Mesendoderm (in vitro differentiated cells): ENCODE data around the gene BTK. TPM values are rescaled to one million over a fixed set of nuclear protein-coding genes. Genes with fewer than 3 reads are reported as not detected.

Experiments
- DNase-seq: peaks from one replicate; pipeline ENCODE4 v3.0.0; 2013
- H2AK5ac ChIP-seq: 2 replicates; pipeline ENCODE4 v1.6.1; 2013; ENCODE audit warnings: low read length, inconsistent platforms
- H2BK120ac ChIP-seq: 2 replicates; pipeline ENCODE4 v1.6.1; 2013; ENCODE audit warnings: low read depth, mild to moderate bottlenecking, low read length, moderate library complexity, mixed read lengths
- H2BK15ac ChIP-seq: replicated peaks from 2 replicates; pipeline ENCODE4 v1.6.1; 2013; ENCODE audit warnings: low read depth, mild to moderate bottlenecking, moderate library complexity
- H2BK5ac ChIP-seq: 2 replicates; pipeline ENCODE4 v1.6.1; 2013; ENCODE audit warnings: low read length, inconsistent platforms
- H3K18ac ChIP-seq: 2 replicates; pipeline ENCODE4 v1.6.1; 2013; ENCODE audit warnings: mild to moderate bottlenecking, low read length, mixed read lengths
- H3K23ac ChIP-seq: one replicate; pipeline ENCODE4 v1.6.1; 2013; ENCODE audit warnings: low read length
- H3K27ac ChIP-seq: 2 replicates; pipeline ENCODE4 v1.5.1; 2013; ENCODE audit warnings: low read depth, mild to moderate bottlenecking, inconsistent platforms, low read length, moderate library complexity
- H3K27me3 ChIP-seq: 2 replicates; pipeline ENCODE4 v1.6.1; 2013; ENCODE audit warnings: low read length, control low read depth, mild to moderate bottlenecking, inconsistent platforms; ENCODE audit not compliant: insufficient read depth, poor library complexity
- H3K36me3 ChIP-seq: 2 replicates; pipeline ENCODE4 v1.6.1; 2013; ENCODE audit warnings: low read length, inconsistent platforms; ENCODE audit not compliant: control insufficient read depth, insufficient read depth
- H3K4ac ChIP-seq: one replicate; pipeline ENCODE4 v1.6.1; 2013; ENCODE audit warnings: low read depth, mild to moderate bottlenecking, low read length, moderate library complexity
- H3K4me1 ChIP-seq: 2 replicates; pipeline ENCODE4 v1.6.1; 2013; ENCODE audit warnings: low read depth, low read length, inconsistent platforms; ENCODE audit not compliant: control insufficient read depth
- H3K4me2 ChIP-seq: 2 replicates; pipeline ENCODE4 v1.6.1; 2013; ENCODE audit warnings: low read length
- H3K4me3 ChIP-seq: 2 replicates; pipeline ENCODE4 v1.5.1; 2013; ENCODE audit warnings: mild to moderate bottlenecking, low read length
- H3K56ac ChIP-seq: one replicate; pipeline ENCODE4 v1.6.1; 2013; ENCODE audit warnings: low read length
- H3K79me1 ChIP-seq: 2 replicates; pipeline ENCODE4 v1.6.1; 2013; ENCODE audit warnings: low read length, inconsistent platforms
- H3K79me2 ChIP-seq: 2 replicates; pipeline ENCODE4 v1.6.1; 2013; ENCODE audit warnings: mild to moderate bottlenecking, low read length; ENCODE audit not compliant: control insufficient read depth, insufficient read depth
- H3K9ac ChIP-seq: 2 replicates; pipeline ENCODE4 v1.6.1; 2013; ENCODE audit warnings: low read length, inconsistent platforms
- H4K5ac ChIP-seq: one replicate; pipeline ENCODE4 v1.6.1; 2013; ENCODE audit warnings: low read length
- H4K8ac ChIP-seq: one replicate; pipeline ENCODE4 v1.6.1; 2013; ENCODE audit warnings: low read depth, mild to moderate bottlenecking, control low read depth, low read length, moderate library complexity
- WGBS: extraction: QIAGEN DNeasy Blood & Tissue Kit; methylation state at CpG from one replicate; pipeline ENCODE4 v1.1.7; 2013; ENCODE audit warnings: low lambda C conversion rate, missing lambda C conversion rate; ENCODE audit not compliant: insufficient coverage; ENCODE audit errors: extremely low coverage; 5-methylcytosine and 5-hydroxymethylcytosine counted together
- polyA plus RNA-seq, 2 experiments: library from polyadenylated mRNA; stranded (reverse); fragments of 200-250 nt; gene quantifications; one replicate each; pipeline ENCODE4 v1.2.3, GENCODE V29; 2013

Gene BTK
- polyA plus RNA-seq (2013, experiment 1 of 2) = 0.08 TPM
- polyA plus RNA-seq (2013, experiment 2 of 2) = 0.13 TPM

GRCh38 chrX:101385795-101386541 is at the start of gene BTK:
Gene BTK (minus strand): TSS chrX:101386191. CDS start chrX:101375284, 10,907 bp downstream.
- Histone ChIP-seq H3K56ac (peak within 1 kb of the TSS; percentile 56), H3K4me2 (no peak within 1 kb of the TSS), H4K5ac (no peak within 1 kb of the TSS), H3K27ac (no peak within 1 kb of the TSS), H3K79me2 (no peaks in the 10 kb centered on the region), H3K4me3 (no peak within 1 kb of the TSS), H2BK15ac (no peak within 1 kb of the TSS), H2BK5ac (no peak within 1 kb of the TSS), H3K79me1 (no peaks in the 10 kb centered on the region), H3K18ac (no peak within 1 kb of the TSS), H3K36me3 (no peaks in the 10 kb centered on the region), H3K4me1 (no peaks in the 10 kb centered on the region), H4K8ac (no peak within 1 kb of the TSS), H3K4ac (no peak within 1 kb of the TSS), H3K9ac (no peak within 1 kb of the TSS), H2AK5ac (no peak within 1 kb of the TSS), H2BK120ac (no peak within 1 kb of the TSS), H3K27me3 (no peaks in the 10 kb centered on the region), H3K23ac (no peak within 1 kb of the TSS)
- DNase-seq = peak; percentile 22
- WGBS = no CpG with 5 or more reads among the region's 9 CpGs

DNA sequence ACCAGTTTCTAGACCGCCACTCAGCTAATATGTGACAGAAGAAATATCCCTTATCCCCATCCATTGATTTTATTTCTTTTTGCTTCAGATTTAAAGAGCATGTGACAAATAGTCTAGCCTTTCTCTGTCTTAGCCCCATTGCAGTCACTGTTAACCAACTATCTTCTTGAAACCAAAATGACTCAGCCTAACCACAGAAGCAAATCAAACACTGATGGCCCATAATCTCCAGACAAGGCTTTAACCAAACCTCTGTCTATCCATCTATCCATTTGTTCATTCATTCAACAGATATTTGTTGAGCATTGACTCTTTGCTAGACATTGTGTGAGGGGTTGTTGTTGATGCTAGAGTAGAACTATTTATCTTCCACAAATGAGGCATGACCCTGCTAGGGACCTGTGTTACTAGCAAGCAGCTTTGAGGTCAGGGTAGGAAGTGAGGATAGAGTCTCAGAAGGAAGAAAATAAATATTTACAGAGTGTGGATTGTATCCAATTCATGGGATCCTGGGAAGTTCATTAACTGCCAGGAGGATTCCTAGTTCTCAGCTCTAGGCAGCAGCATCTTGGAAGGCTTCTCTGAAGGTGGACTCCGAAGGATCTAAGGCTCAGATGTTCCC is 44.6 kb upstream of the BTK start:
- Histone ChIP-seq H2BK120ac (no peak overlapping the region), H2BK15ac (no peak overlapping the region), H3K4me3 (no peak overlapping the region), H3K9ac (no peak overlapping the region), H3K27me3 (no peaks in the 10 kb centered on the region), H3K18ac (no peak overlapping the region), H3K4ac (no peak overlapping the region), H2AK5ac (no peak overlapping the region), H3K36me3 (no peaks in the 10 kb centered on the region), H3K79me1 (no peaks in the 10 kb centered on the region), H3K4me2 (no peak overlapping the region), H3K4me1 (no peaks in the 10 kb centered on the region), H3K27ac (no peak overlapping the region), H3K23ac (no peak overlapping the region), H4K5ac (no peak overlapping the region), H2BK5ac (no peak overlapping the region), H3K79me2 (no peaks in the 10 kb centered on the region), H3K56ac (no peak overlapping the region), H4K8ac (no peak overlapping the region)
- WGBS = no CpG with 5 or more reads among the region's 2 CpGs
- DNase-seq = no peak

GRCh38 chrX:101429934-101430333 is 43.9 kb upstream of the BTK start:
- Histone ChIP-seq H4K5ac (no peak overlapping the region), H3K18ac (no peak overlapping the region), H2BK5ac (no peak overlapping the region), H3K27me3 (no peaks in the 10 kb centered on the region), H3K79me1 (no peaks in the 10 kb centered on the region), H3K79me2 (no peaks in the 10 kb centered on the region), H3K36me3 (no peaks in the 10 kb centered on the region), H2BK15ac (no peak overlapping the region), H3K9ac (no peak overlapping the region), H3K23ac (no peak overlapping the region), H2BK120ac (no peak overlapping the region), H3K4ac (no peak overlapping the region), H3K4me1 (no peaks in the 10 kb centered on the region), H3K27ac (no peak overlapping the region), H3K4me2 (no peak overlapping the region), H3K56ac (no peak overlapping the region), H4K8ac (no peak overlapping the region), H2AK5ac (no peak overlapping the region), H3K4me3 (no peak overlapping the region)
- no peak for DNase-seq
- WGBS = no CpG with 5 or more reads among the region's 1 CpG

DNA sequence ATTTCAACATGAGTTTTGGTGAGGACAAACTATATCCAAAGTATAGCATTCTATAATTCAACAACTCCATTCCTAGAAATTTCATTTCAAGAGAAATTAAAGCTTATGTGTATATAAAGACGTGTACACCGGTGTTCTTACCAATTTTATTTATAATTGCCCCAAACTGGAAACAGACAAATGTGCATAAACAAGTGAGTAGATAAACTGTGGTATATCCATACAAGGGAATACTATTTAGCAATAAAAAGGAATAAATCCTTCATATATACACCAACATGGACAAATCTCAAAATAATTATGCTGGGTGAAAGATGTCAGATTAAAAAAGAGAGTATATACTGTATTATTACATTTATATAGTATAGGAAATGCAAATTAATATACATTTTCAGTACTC is 42.0 kb upstream of the BTK start:
- Histone ChIP-seq H3K27me3 (no peaks in the 10 kb centered on the region), H3K79me1 (no peaks in the 10 kb centered on the region), H3K79me2 (no peaks in the 10 kb centered on the region), H2BK120ac (no peak overlapping the region), H4K5ac (no peak overlapping the region), H3K4me1 (no peaks in the 10 kb centered on the region), H3K4me3 (no peak overlapping the region), H3K27ac (no peak overlapping the region), H3K56ac (no peak overlapping the region), H3K9ac (no peak overlapping the region), H2BK5ac (no peak overlapping the region), H3K18ac (no peak overlapping the region), H2BK15ac (no peak overlapping the region), H2AK5ac (no peak overlapping the region), H3K4me2 (no peak overlapping the region), H3K36me3 (no peaks in the 10 kb centered on the region), H3K4ac (no peak overlapping the region), H4K8ac (no peak overlapping the region), H3K23ac (no peak overlapping the region)
- WGBS = no CpG with 5 or more reads among the region's 2 CpGs
- DNase-seq = no peak

DNA sequence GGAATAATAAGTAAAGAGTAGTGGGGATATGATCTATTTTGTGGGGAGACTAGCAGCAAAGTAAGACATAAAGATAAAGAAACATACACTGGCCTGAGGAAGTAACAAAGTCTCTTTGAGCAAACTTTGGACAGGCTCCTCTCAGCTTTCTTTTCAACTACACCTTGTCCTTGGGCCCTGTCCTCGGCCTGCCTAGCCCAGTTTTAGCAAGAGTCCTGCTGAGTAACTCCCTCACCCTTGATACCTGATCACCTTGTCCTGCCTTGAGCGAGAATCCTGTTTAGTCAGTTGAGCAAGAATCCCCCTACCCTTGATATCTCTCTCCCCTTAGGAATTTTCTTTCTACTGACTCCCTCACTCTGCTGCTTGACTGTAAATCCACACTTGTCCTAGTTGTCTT is 33.5 kb upstream of the BTK start:
- H2AK5ac ChIP-seq = no peak overlapping the region
- no peak overlapping the region for H3K23ac ChIP-seq
- H3K4me1 ChIP-seq = no peaks in the 10 kb centered on the region
- no peak overlapping the region for H3K56ac ChIP-seq
- no peak overlapping the region for H3K18ac ChIP-seq
- no peak overlapping the region for H2BK15ac ChIP-seq
- DNase-seq = peak; percentile 37
- H3K9ac ChIP-seq = no peak overlapping the region
- no peak overlapping the region for H3K27ac ChIP-seq
- H3K4me2 ChIP-seq = no peak overlapping the region
- H2BK5ac ChIP-seq = no peak overlapping the region
- no peak overlapping the region for H3K4me3 ChIP-seq
- no peak overlapping the region for H3K4ac ChIP-seq
- H4K5ac ChIP-seq = no peak overlapping the region
- no peaks in the 10 kb centered on the region for H3K36me3 ChIP-seq
- no CpG with 5 or more reads among the region's 2 CpGs for WGBS
- H4K8ac ChIP-seq = no peak overlapping the region
- no peaks in the 10 kb centered on the region for H3K79me1 ChIP-seq
- no peak overlapping the region for H2BK120ac ChIP-seq
- no peaks in the 10 kb centered on the region for H3K27me3 ChIP-seq
- H3K79me2 ChIP-seq = no peaks in the 10 kb centered on the region
